ENCODE results near the gene STK38L.

The STK38L gene

GRCh38 chr12:27276275-27276674 is 32.2 kb downstream of the STK38L start:
- DNase-seq (ENCODE audit: low read depth in 2 of 2) = no peak

GRCh38 chr12:27277846-27278260 is 33.8 kb downstream of the STK38L start:
- no peak for DNase-seq (ENCODE audit: low read depth in 2 of 2)

- DNase-seq (ENCODE audit: low read depth in 2 of 2) = no peak
These were observed 35.7 kb downstream of the STK38L start for GRCh38 chr12:27279826-27280225.

GRCh38 chr12:27280412-27280811 is 36.3 kb downstream of the STK38L start:
- DNase-seq (ENCODE audit: low read depth in 2 of 2) = no peak

DNA sequence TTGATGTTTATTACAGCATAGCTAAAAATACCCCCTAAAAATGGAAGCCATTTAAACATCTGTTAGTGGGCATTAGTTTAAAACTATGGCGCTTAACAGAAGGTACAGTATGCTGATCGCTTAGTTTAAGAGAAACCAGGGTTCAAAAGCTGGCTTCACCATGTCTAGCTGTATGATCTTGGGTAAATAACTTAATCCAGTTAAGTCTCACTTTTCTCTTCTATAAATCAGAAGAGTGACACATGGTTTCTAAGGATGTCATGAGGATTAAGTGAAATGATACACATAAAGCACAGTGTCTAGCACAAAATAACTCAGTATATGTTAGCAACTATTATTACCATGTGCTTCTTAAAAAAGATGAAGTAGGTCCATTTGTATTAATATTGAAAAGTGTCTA is 38.7 kb downstream of the STK38L start:
- DNase-seq (ENCODE audit: low read depth in 2 of 2) = no peak

DNA sequence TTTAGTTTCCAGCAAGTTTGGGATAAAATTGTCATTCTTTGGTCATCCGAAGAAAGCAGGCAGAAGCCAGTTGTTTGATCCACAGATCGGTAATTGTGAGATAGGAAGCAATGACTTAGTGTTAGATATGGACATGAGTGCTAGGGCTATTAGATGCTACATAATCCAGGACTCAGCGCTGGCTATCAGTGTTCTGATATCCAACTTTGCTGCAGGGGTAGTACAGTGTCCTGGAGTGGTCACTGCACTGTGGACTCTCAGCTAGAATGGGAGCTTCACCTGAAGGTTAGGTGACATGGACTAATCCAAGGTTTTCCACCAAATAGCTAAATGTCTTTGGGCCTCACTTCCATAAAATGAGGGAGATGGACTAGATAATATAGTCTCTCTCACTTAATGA is 39.9 kb downstream of the STK38L start:
- no peak for DNase-seq (ENCODE audit: low read depth in 2 of 2)

DNA sequence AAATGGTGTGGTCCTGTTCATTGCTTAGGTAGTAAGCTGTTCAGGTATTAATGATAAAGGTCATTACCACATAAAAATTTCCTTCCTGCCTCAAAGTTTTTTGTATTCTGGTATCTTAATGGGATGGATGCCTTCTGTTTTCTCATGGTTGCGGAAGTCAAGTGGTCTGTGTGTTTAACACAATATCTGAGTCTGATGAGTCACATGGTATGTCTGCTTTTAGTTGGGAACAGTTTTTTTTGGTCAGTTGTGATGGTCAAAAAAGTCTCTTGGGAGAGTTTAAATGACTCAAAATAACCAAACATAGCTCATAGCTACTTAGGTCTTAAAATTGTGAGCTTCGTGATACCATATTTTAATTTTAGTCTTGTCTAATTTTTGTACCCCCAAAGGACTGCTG is 40.7 kb downstream of the STK38L start:
- DNase-seq (ENCODE audit: low read depth in 2 of 2) = no peak

- DNase-seq (ENCODE audit: low read depth in 2 of 2) = no peak
These were observed 41.3 kb downstream of the STK38L start for GRCh38 chr12:27285403-27285802.

DNA sequence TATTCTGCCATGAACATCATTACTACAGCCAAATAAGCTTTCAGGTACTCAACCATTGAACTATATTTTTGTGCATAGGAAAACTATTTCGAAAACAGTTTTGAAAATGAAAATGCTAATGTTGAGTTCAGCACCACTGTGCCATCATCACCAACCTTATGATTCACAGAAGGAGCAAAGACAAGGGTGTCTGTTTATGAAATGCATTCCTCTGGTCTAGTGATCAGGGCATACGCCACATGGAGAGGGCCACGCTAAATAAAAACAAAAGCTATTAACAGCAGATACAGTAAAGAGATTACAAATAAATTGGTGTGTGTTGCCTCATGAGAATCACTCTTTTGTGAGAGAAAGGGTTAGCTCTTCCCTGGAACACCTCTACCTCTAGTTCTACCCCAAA is 45.3 kb downstream of the STK38L start:
- no peak for DNase-seq (ENCODE audit: low read depth in 2 of 2)

DNA sequence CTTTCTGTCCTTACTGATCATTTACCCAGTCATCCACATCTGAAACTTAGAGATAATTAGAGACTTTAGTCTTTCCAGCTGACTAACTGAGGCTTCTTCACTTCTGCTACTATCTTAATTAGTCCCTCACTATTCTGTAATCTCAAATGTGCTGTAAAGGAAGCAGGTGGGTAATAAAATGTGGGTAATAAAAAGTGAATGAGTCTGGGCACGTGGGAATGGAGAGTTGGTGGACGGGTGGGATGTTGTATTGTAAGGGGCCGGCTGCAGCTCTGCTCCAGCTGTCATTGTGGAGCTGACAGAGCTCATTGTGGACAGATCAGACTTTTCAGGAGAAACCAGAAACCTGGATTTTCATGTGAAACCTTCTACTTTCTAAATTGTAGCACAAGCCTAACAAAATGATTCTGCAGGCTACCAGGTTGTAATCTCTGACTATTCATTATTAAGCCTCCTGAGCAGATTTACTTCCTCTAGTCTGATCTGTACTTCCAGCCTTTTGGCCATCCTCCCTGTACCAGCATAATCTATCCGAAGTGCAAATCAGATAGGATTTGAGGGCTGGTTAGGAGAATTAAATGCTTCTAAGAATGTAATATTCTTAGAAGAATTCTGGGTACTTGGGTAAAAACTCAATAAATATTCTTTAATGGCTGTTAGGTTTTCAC is 46.5 kb downstream of the STK38L start:
- no peak for DNase-seq (ENCODE audit: low read depth in 2 of 2)

GRCh38 chr12:27291862-27292261 is 47.8 kb downstream of the STK38L start:
- DNase-seq (ENCODE audit: low read depth in 2 of 2) = no peak

DNA sequence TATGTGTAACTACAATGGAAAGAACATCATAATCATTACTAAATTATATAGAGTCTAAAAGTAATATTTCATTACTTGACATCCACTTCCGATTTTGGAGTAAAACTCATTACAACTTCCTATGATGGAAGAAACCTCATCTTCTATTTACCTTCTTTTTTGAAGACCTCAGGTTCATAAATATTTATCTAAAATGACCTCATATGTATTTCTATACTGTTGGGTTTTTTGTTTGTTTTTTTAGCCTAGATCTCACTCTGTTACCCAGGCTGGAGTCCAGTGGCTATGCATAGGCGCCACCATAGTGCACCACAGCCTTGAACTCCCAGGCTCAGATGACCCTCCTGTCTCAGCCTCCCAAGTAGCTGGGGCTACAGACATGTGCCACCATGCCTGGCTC is 48.6 kb downstream of the STK38L start:
- DNase-seq (ENCODE audit: low read depth in 2 of 2) = no peak

DNA sequence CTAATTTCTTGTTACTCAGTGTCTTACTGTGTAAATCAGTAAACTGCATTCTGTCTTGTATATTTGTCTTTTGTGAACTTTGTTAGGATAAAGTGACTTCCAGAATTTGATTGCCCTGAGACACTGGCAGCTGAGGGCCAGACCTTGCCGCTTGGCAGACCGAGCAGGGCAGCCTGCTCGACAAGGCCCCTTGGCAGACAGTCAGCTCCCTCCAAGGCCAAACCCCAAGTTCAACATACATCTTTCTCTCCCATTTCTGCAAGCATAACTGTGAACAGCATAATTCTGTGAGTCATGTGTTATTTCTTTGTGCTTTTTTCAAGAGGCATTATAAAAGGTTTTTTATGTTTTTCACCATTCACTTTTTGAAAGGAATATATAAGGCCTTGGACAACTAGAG is 49.4 kb downstream of the STK38L start:
- DNase-seq (ENCODE audit: low read depth in 2 of 2) = no peak

DNA sequence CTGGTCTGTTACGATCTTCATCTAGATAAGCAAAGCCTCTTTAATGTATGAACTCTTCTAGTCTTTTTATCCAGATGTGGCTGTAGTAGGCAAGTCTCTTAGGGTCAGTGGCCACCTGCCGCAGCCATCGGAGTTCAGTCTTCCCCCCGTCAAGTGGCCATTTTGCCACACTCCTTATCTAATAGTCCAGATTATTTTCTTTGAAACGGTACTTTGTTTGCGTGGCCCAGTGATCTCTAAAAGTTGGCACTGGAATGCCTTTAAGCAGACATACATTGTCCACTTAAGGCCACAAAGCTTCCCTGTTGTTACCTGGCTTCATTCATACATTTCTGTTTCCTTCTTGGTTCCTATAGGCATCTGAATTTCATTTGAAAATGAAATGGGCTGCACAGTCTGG is 52.6 kb downstream of the STK38L start:
- DNase-seq (ENCODE audit: low read depth in 2 of 2) = no peak

DNA sequence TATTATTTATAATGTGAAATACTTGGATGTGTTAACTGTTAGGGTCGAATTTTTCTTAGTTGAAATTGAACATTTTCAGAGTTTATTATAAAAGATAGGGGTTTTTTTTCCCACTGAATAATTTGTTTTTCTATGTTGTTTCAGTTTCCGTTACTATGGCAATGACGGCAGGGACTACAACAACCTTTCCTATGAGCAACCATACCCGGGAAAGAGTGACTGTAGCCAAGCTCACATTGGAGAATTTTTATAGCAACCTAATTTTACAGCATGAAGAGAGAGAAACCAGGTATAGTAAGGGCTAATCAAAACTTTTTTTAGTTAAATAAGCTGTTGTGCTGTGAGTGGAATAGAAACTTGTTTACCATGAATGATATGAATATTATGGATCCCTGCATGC is 53.5 kb downstream of the STK38L start:
- DNase-seq (ENCODE audit: low read depth in 2 of 2) = no peak

GRCh38 chr12:27299102-27299501 is 55.0 kb downstream of the STK38L start:
- DNase-seq (ENCODE audit: low read depth in 2 of 2) = no peak

DNA sequence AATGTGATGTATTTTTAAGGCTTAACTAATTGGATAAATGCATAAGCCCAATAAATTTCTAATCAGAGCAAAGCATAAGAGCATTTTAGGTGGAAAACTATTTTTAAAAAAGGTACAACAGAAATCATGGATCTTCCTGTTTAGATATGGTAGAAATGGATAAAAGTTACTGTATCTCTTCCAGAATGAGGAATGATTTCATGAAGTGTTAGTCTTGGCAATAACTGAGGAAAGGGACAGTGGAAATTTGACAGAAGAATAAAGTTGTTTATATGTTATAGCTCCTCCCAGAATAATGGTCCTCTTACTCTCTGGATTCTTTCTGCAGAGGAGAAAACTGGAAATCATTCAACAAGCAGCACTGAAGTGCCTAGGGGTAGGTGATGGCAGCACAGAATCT is 56.1 kb downstream of the STK38L start:
- DNase-seq (ENCODE audit: low read depth in 2 of 2) = no peak

DNA sequence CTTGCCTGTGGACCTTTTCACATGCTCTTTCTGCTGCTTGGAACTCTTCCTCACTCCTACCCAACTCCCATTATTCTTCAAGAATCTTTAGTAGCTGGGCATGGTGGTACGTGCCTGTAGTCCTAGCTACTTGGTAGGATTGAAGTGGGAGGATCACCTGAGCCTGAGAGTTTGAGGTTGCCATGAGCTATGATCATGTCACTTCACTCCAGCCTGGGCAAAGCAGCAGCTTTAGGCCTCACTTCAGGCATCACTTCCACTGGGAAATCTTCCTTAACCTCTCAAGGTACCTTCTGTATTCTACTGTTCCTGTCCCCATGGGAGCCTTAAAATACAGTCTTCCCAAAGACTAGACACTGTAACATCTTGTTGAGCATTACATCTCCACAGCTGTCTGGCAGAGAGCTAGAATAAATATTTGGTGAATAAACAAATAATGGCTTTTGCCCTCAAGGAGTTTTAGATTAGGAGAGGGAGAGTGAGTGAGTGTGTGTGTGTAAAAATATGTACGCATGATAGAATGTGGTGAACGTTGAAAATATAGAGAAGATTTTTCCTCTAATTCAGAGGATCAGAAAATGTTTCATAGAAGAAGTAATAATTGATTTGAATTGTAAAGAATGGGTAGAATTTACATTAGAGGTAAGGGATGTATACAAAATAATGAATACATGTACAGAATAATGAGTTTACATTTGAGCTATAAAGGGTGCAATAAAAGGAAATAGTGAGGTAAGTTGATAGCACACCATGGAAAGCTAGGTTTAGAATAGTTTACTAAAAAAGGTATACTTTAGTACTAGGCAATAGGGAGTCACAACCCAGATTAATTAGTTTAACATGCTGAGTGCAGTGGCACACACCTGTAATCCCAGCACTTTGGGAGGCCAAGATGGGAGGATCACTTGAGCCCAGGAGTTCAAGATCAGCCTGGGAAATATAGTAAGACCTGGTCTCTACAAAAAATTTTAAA is 59.3 kb downstream of the STK38L start:
- no peak for DNase-seq (ENCODE audit: low read depth in 2 of 2)

DNA sequence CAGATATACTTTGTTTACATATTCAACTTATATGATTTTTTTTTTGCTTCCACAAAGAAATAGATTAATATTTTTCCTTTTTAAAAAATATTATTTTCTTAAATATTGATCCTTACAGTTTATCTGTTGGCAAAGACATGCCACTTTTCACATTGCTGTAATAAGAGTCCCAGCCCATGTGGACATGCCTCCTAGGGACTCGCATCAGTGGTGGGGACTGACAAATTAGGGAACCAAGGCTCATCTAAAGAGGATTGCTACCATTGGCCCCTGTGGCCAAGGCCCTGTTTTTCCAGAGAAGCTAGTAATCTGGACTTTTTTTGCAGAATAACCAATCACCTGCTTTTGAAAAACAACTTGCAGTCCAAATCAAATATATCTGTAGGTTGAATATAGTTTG is 60.8 kb downstream of the STK38L start:
- DNase-seq (ENCODE audit: low read depth in 2 of 2) = no peak

- DNase-seq (ENCODE audit: low read depth in 2 of 2) = no peak
These were observed 61.8 kb downstream of the STK38L start for GRCh38 chr12:27305673-27306456.

GRCh38 chr12:27309293-27309994 is 65.4 kb downstream of the STK38L start:
- DNase-seq (ENCODE audit: low read depth in 2 of 2) = no peak

GRCh38 chr12:27309995-27310315 is 65.9 kb downstream of the STK38L start:
- no peak for DNase-seq (ENCODE audit: low read depth in 2 of 2)
